Testis (tissue), 2 donors: Measurements from ENCODE around the gene MLN.

ENCODE experiments used
- CTCF ChIP-seq, 3 experiments: fragments of 450-650 bp in 2 of 3; fragments of 200-600 bp in 1 of 3; sonication (generic) in 1 of 3; IDR thresholded peaks; one replicate each; pipeline ENCODE4 v1.5.1; 2016 to 2019; ENCODE audit warnings: antibody characterized with exemption in 3 of 3, mild to moderate bottlenecking in 2 of 3, moderate library complexity in 1 of 3
- POLR2A ChIP-seq: fragments of 450-650 bp; IDR thresholded peaks from one replicate; pipeline ENCODE4 v1.6.1; 2017; ENCODE audit warnings: antibody characterized with exemption, mild to moderate bottlenecking, moderate library complexity

GRCh38 chr6:33789550-33789895 is 14.3 kb downstream of the MLN start:
- no peak for TF ChIP-seq CTCF (IDR thresholded peaks at IDR 0.05)
- TF ChIP-seq POLR2A: no peak
